ENCODE data around the gene GGN.

DNA sequence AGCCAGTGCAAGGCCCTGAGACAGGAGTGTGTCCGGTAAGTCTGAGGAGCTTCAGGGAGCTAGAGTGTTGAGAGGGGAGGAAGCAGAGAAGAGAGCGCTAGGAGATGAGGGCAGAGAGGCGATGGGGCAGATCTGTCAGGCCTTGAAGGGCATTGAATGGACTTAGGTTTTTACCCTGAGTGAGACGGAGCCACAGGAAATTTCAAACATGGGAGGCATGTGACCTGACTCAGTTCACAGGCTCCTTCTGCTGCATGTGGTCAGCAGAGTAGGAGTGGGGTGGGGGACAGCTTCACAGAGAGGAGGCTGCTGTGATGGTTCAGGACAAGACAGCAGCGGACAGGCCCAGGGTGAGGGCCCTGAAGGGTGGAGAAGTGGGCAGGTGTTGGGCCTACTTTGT, 12.5 kb upstream of the GGN start:
- TF ChIP-seq, protein P1, sequence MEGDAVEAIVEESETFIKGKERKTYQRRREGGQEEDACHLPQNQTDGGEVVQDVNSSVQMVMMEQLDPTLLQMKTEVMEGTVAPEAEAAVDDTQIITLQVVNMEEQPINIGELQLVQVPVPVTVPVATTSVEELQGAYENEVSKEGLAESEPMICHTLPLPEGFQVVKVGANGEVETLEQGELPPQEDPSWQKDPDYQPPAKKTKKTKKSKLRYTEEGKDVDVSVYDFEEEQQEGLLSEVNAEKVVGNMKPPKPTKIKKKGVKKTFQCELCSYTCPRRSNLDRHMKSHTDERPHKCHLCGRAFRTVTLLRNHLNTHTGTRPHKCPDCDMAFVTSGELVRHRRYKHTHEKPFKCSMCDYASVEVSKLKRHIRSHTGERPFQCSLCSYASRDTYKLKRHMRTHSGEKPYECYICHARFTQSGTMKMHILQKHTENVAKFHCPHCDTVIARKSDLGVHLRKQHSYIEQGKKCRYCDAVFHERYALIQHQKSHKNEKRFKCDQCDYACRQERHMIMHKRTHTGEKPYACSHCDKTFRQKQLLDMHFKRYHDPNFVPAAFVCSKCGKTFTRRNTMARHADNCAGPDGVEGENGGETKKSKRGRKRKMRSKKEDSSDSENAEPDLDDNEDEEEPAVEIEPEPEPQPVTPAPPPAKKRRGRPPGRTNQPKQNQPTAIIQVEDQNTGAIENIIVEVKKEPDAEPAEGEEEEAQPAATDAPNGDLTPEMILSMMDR (IDR thresholded peaks at IDR 0.05; ENCODE audit: insufficient read depth, low read length): no peak
- TF ChIP-seq, protein P2, sequence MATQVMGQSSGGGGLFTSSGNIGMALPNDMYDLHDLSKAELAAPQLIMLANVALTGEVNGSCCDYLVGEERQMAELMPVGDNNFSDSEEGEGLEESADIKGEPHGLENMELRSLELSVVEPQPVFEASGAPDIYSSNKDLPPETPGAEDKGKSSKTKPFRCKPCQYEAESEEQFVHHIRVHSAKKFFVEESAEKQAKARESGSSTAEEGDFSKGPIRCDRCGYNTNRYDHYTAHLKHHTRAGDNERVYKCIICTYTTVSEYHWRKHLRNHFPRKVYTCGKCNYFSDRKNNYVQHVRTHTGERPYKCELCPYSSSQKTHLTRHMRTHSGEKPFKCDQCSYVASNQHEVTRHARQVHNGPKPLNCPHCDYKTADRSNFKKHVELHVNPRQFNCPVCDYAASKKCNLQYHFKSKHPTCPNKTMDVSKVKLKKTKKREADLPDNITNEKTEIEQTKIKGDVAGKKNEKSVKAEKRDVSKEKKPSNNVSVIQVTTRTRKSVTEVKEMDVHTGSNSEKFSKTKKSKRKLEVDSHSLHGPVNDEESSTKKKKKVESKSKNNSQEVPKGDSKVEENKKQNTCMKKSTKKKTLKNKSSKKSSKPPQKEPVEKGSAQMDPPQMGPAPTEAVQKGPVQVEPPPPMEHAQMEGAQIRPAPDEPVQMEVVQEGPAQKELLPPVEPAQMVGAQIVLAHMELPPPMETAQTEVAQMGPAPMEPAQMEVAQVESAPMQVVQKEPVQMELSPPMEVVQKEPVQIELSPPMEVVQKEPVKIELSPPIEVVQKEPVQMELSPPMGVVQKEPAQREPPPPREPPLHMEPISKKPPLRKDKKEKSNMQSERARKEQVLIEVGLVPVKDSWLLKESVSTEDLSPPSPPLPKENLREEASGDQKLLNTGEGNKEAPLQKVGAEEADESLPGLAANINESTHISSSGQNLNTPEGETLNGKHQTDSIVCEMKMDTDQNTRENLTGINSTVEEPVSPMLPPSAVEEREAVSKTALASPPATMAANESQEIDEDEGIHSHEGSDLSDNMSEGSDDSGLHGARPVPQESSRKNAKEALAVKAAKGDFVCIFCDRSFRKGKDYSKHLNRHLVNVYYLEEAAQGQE (IDR thresholded peaks at IDR 0.05; ENCODE audit: insufficient replicate concordance, low read depth): no peak
- no peak for TF ChIP-seq POLR2AphosphoS5 (IDR thresholded peaks at IDR 0.05; ENCODE audit: low read depth)
- TF ChIP-seq GABPA (IDR thresholded peaks at IDR 0.05; ENCODE audit: low read depth): no peak
- TF ChIP-seq SPI1 (IDR thresholded peaks at IDR 0.05; ENCODE audit: borderline replicate concordance, low read depth): no peak
